ENCODE measurements around the gene KIZ. TPM values are rescaled to one million over a fixed set of nuclear protein-coding genes. Genes with fewer than 3 reads are reported as not detected.

KIZ gene
- total and polyA plus RNA-seq, 2 donors from 2014 or later = 17.3 to 21.8 TPM

- DNase-seq (no peak), FAIRE-seq (no peak)
- no peak overlapping the region for H3K4me3 ChIP-seq (ENCODE audit: low read length in 3 of 3)
- no peak overlapping the region for H3K27ac ChIP-seq (ENCODE audit: low read depth in 2 of 2, low read length in 2 of 2)
- H3K36me3 ChIP-seq (ENCODE audit: control insufficient read depth in 2 of 3, insufficient read depth in 3 of 3, low read length in 3 of 3) = no peaks in the 10 kb centered on the region
- no peaks in the 10 kb centered on the region for H3K27me3 ChIP-seq (ENCODE audit: control insufficient read depth, insufficient read depth, low read length)
- TF ChIP-seq CTCF (IDR thresholded peaks at IDR 0.05; ENCODE audit: borderline replicate concordance, extremely low read depth, insufficient read depth) = no peak
- H3K9ac ChIP-seq (ENCODE audit: low read length in 3 of 3) = no peak overlapping the region
- H3K4me1 ChIP-seq (ENCODE audit: control insufficient read depth in 2 of 3, insufficient read depth in 2 of 3, low read depth in 1 of 3, low read length in 3 of 3) = peaks cover 0 to 4% (median 0%) of the 10 kb centered on the region in 3 donors
- intact Hi-C loops (cut with DNase I) = no loop called here
- H3K9me3 ChIP-seq (ENCODE audit: control insufficient read depth in 2 of 3, insufficient read depth in 1 of 3, low read length in 3 of 3) = no peaks in the 10 kb centered on the region
Observed at GRCh38 chr20:21129861-21130260, 4.0 kb downstream of the KIZ start.

- H3K9ac ChIP-seq (ENCODE audit: low read length in 3 of 3) = no peak overlapping the region
- H3K9me3 ChIP-seq (ENCODE audit: control insufficient read depth in 2 of 3, insufficient read depth in 1 of 3, low read length in 3 of 3) = no peaks in the 10 kb centered on the region
- no peak overlapping the region for H3K27ac ChIP-seq (ENCODE audit: low read depth in 2 of 2, low read length in 2 of 2)
- peaks cover 0 to 4% (median 2%) of the 10 kb centered on the region in 3 donors for H3K36me3 ChIP-seq (ENCODE audit: control insufficient read depth in 2 of 3, insufficient read depth in 3 of 3, low read length in 3 of 3)
- no peaks in the 10 kb centered on the region for H3K4me1 ChIP-seq (ENCODE audit: control insufficient read depth in 2 of 3, insufficient read depth in 2 of 3, low read depth in 1 of 3, low read length in 3 of 3)
- no peaks in the 10 kb centered on the region for H3K27me3 ChIP-seq (ENCODE audit: control insufficient read depth, insufficient read depth, low read length)
- H3K4me3 ChIP-seq (ENCODE audit: low read length in 3 of 3) = no peak overlapping the region
- no peak for TF ChIP-seq CTCF (IDR thresholded peaks at IDR 0.05; ENCODE audit: borderline replicate concordance, extremely low read depth, insufficient read depth)
- DNase-seq (no peak), FAIRE-seq (no peak)
- intact Hi-C loops (cut with DNase I) = no loop called here
Observed at GRCh38 chr20:21133404-21133803, 7.5 kb downstream of the KIZ start.

- H3K9ac ChIP-seq (ENCODE audit: low read length in 3 of 3) = no peak overlapping the region
- no peaks in the 10 kb centered on the region for H3K4me1 ChIP-seq (ENCODE audit: control insufficient read depth in 2 of 3, insufficient read depth in 2 of 3, low read depth in 1 of 3, low read length in 3 of 3)
- DNase-seq = no peak
- H3K27ac ChIP-seq (ENCODE audit: low read depth in 2 of 2, low read length in 2 of 2) = no peak overlapping the region
- FAIRE-seq = no peak
- no peaks in the 10 kb centered on the region for H3K9me3 ChIP-seq (ENCODE audit: control insufficient read depth in 2 of 3, insufficient read depth in 1 of 3, low read length in 3 of 3)
- no peak for TF ChIP-seq CTCF (IDR thresholded peaks at IDR 0.05; ENCODE audit: borderline replicate concordance, extremely low read depth, insufficient read depth)
- peaks cover 0 to 4% (median 2%) of the 10 kb centered on the region in 3 donors for H3K36me3 ChIP-seq (ENCODE audit: control insufficient read depth in 2 of 3, insufficient read depth in 3 of 3, low read length in 3 of 3)
- H3K4me3 ChIP-seq (ENCODE audit: low read length in 3 of 3) = no peak overlapping the region
- H3K27me3 ChIP-seq (ENCODE audit: control insufficient read depth, insufficient read depth, low read length) = no peaks in the 10 kb centered on the region
- intact Hi-C loops (cut with DNase I) = no loop called here
Observed at GRCh38 chr20:21133917-21134622, 8.2 kb downstream of the KIZ start.
